B cell (primary cell): ENCODE data around the gene TSFM. TPM values are rescaled to one million over a fixed set of nuclear protein-coding genes. Genes with fewer than 3 reads are reported as not detected.

ENCODE experiments used
- ATAC-seq: fragments of 200-7000 bp; cut with Tn5 transposase; one replicate; pipeline ENCODE4 v1.10.0; 2021; ENCODE audit warnings: low read depth, mild to moderate bottlenecking, moderate number of reproducible peaks, moderate library complexity
- CTCF ChIA-PET: fragments of 350-600 bp; sonication (Branson Sonifier 250); formaldehyde crosslinking; loops from one replicate; lab custom pipeline; 2021; ENCODE audit warnings: antibody characterized with exemption, inconsistent platforms; lab: Charles Lee
- POLR2A ChIA-PET: fragments of 350-600 bp; sonication (Branson Sonifier 250); formaldehyde crosslinking; loops from one replicate; lab custom pipeline; 2021; ENCODE audit warnings: antibody characterized with exemption; lab: Charles Lee
- DNase-seq: peaks from one replicate; pipeline ENCODE4 v3.0.0; 2013
- H2AFZ ChIP-seq: 2 replicates; pipeline ENCODE4 v1.6.1; 2012; ENCODE audit warnings: mild to moderate bottlenecking, low read depth, low read length; ENCODE audit not compliant: insufficient read depth, poor library complexity, severe bottlenecking
- H3K27ac ChIP-seq, 2 donors: 1 replicate in 1 of 2; 2 replicates in 1 of 2; pipeline ENCODE4 v1.5.1; 2012 to 2013; ENCODE audit warnings: low read length in 2 of 2, mild to moderate bottlenecking in 2 of 2, moderate library complexity in 1 of 2
- H3K27me3 ChIP-seq, 4 experiments: fragments of 200-600 bp in 1 of 4; sonication (generic) in 1 of 4; replicated peaks in 1 of 4; 1 replicate in 2 of 4; 2 replicates in 2 of 4; pipeline versions ENCODE4 v1.6.1 to v1.7.0; 2013 to 2016; ENCODE audit warnings: low read length in 3 of 4, mild to moderate bottlenecking in 2 of 4, mixed read lengths in 1 of 4, moderate library complexity in 1 of 4; ENCODE audit not compliant: insufficient read depth in 4 of 4, control insufficient read depth in 3 of 4; ENCODE audit errors: control extremely low read depth in 1 of 4
- H3K36me3 ChIP-seq, 2 experiments: replicated peaks in 1 of 2; 1 replicate in 1 of 2; 2 replicates in 1 of 2; pipeline versions ENCODE4 v1.6.1 to v1.7.1; 2013; ENCODE audit warnings: low read length in 1 of 2; ENCODE audit not compliant: insufficient read depth in 2 of 2, control insufficient read depth in 1 of 2; ENCODE audit errors: control extremely low read depth in 1 of 2, extremely low read depth in 1 of 2
- H3K4me1 ChIP-seq, 2 donors: fragments of 200-600 bp in 1 of 2; sonication (generic) in 1 of 2; 1 replicate in 1 of 2; 2 replicates in 1 of 2; pipeline versions ENCODE4 v1.5.1 to v1.6.1; 2013 to 2017; ENCODE audit warnings: low read length in 2 of 2; ENCODE audit not compliant: control insufficient read depth in 2 of 2, insufficient read depth in 2 of 2
- H3K4me2 ChIP-seq: replicated peaks from 2 replicates; pipeline ENCODE3; 2012; ENCODE audit warnings: mild to moderate bottlenecking, low read depth, low read length; ENCODE audit not compliant: poor library complexity, severe bottlenecking
- H3K4me3 ChIP-seq, 5 experiments: fragments of 200-600 bp in 1 of 5; sonication (generic) in 1 of 5; 1 replicate in 3 of 5; 2 replicates in 2 of 5; pipeline versions ENCODE4 v1.5.1 to v1.7.0; 2011 to 2016; ENCODE audit warnings: low read length in 4 of 5, mild to moderate bottlenecking in 4 of 5, low read depth in 2 of 5, control low read depth in 1 of 5, moderate library complexity in 1 of 5; ENCODE audit not compliant: insufficient read depth in 1 of 5; ENCODE audit errors: control extremely low read depth in 1 of 5, extremely low read depth in 1 of 5
- H3K79me2 ChIP-seq: fragments of 200-600 bp; sonication (generic); one replicate; pipeline ENCODE4 v1.6.0; 2016; ENCODE audit warnings: low read length; ENCODE audit not compliant: control insufficient read depth, insufficient read depth
- H3K9ac ChIP-seq: fragments of 200-600 bp; sonication (generic); 2 replicates; pipeline ENCODE4 v1.6.1; 2017; ENCODE audit warnings: mild to moderate bottlenecking, low read length, moderate library complexity
- H3K9me3 ChIP-seq, 3 donors: one replicate each; pipeline versions ENCODE4 v1.6.1 to v1.7.1; 2013; ENCODE audit warnings: low read length in 2 of 3; ENCODE audit not compliant: control insufficient read depth in 2 of 3, insufficient read depth in 1 of 3; ENCODE audit errors: control extremely low read depth in 1 of 3
- H4K20me1 ChIP-seq: 2 replicates; pipeline ENCODE4 v1.6.0; 2012; ENCODE audit warnings: mild to moderate bottlenecking, low read length; ENCODE audit not compliant: insufficient read depth, control insufficient read depth, poor library complexity, severe bottlenecking
- H3K27ac Mint-ChIP-seq: one replicate; pipeline ENCODE4 v1.8.0; 2021; ENCODE audit warnings: mixed read lengths
- H3K27me3 Mint-ChIP-seq: one replicate; pipeline ENCODE4 v1.8.0; 2021; ENCODE audit warnings: mixed read lengths
- H3K4me1 Mint-ChIP-seq: one replicate; pipeline ENCODE4 v1.8.0; 2021; ENCODE audit warnings: mixed read lengths
- H3K4me3 Mint-ChIP-seq: one replicate; pipeline ENCODE4 v1.8.0; 2021; ENCODE audit warnings: mixed read lengths
- H3K9me3 Mint-ChIP-seq: one replicate; pipeline ENCODE4 v1.8.0; 2022; ENCODE audit warnings: mixed read lengths; ENCODE audit not compliant: insufficient read depth
- EZH2 ChIP-seq: IDR thresholded peaks from 2 replicates; pipeline ENCODE4 v1.6.1; 2012; ENCODE audit warnings: borderline replicate concordance, low read depth, mild to moderate bottlenecking, moderate library complexity, low read length; ENCODE audit not compliant: insufficient read depth, poor library complexity, severe bottlenecking
- WGBS: methylation state at CpG from one replicate; pipeline ENCODE4 v1.1.5; 2013; ENCODE audit warnings: missing lambda C conversion rate; ENCODE audit not compliant: insufficient coverage; 5-methylcytosine and 5-hydroxymethylcytosine counted together
- intact Hi-C: fragments of 100-400 bp; cut with micrococcal nuclease; formaldehyde crosslinking; loops from one replicate; pipeline ENCODE4 v1.10.0; 2022
- polyA plus RNA-seq: library from polyadenylated mRNA; depleted of rRNA; stranded (reverse); fragments of >200 nt; gene quantifications from 2 replicates; pipeline ENCODE4 v1.2.3, GENCODE V29; 2012
- total RNA-seq, 2 donors: library from RNA; stranded (reverse); fragments of 120-200 nt in 1 of 2; gene quantifications; 1 replicate in 1 of 2; 2 replicates in 1 of 2; pipeline versions ENCODE4 v1.2.3 to v1.2.4, GENCODE V29; 2013 to 2022
- TF ChIP-seq, protein P1 (sequence below): fragments of 200-600 bp; IDR thresholded peaks from one replicate; pipeline ENCODE4 v1.8.0; 2022; ENCODE audit warnings: antibody characterized with exemption, mild to moderate bottlenecking

TSFM gene
- total and polyA plus RNA-seq, 2 donors (not counting 1 experiment from before 2014, with no cell fraction given), result 5.6 to 20.9 TPM

DNA sequence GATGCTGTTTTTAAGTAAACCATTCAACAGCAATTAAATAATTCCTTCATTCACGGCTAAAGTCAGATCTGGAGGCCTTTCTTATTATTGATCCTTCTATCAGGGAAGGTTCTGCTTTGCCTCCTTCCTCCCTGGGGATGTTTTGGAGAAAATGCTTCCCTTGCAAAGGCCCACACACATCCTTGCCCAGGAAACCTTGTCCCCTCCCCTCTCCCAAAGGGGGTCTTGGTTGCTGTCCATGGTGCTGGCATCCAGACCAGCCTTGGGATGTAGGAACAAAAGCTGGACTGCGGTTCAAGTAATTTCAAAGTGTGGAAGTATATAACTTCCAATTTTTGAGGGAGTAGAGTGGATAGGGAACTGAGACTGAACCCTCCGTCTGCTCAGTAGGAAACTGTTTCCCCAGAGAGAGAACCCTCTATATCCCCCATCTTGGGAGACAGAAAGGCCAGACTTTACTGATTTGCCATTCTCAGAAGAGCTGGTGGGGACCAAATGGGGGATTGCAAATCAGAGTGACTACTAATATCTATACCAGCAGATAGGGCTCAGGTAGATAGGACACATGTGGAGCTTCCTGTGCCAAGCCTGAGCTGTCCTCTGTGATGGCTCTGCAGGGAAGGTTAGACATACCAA lies 22.1 kb upstream of the TSFM start:
- peaks cover 79% of the 10 kb centered on the region for H4K20me1 ChIP-seq
- no peak for DNase-seq
- no peak overlapping the region for H3K4me3 ChIP-seq
- peaks cover 65% of the 10 kb centered on the region for H3K79me2 ChIP-seq
- Mint-ChIP-seq H3K27me3 (peaks cover 14% of the 10 kb centered on the region), H3K4me1 (peaks cover 47% of the 10 kb centered on the region), H3K9me3 (no peaks in the 10 kb centered on the region), H3K4me3 (no peak overlapping the region), H3K27ac (no peak overlapping the region)
- H3K27me3 ChIP-seq, result peaks cover 0 to 16% (median 7%) of the 10 kb centered on the region in 4 experiments
- no peak overlapping the region for H3K27ac ChIP-seq
- WGBS, result 100% methylated on average over 1 of the region's 3 CpGs
- intact Hi-C loops, result no loop called here
- H2AFZ ChIP-seq, result no peak overlapping the region
- H3K4me1 ChIP-seq, result peaks cover 26 to 42% of the 10 kb centered on the region in 2 donors
- H3K36me3 ChIP-seq, result peaks cover 1 to 41% of the 10 kb centered on the region in 2 experiments
- no peak overlapping the region for H3K4me2 ChIP-seq
- no peak for ATAC-seq
- POLR2A ChIA-PET, result no interaction called here
- H3K9me3 ChIP-seq, result peaks cover 0 to 6% (median 0%) of the 10 kb centered on the region in 3 donors
- CTCF ChIA-PET, result interaction anchor here (0.6 to 2.1 kb wide), 11 partner anchors 12 to 172 kb away, joined by 3 to 9 read pairs (median 5); partner anchors contain the start of genes EEF1AKMT3 and METTL1
- TF ChIP-seq, protein P1, sequence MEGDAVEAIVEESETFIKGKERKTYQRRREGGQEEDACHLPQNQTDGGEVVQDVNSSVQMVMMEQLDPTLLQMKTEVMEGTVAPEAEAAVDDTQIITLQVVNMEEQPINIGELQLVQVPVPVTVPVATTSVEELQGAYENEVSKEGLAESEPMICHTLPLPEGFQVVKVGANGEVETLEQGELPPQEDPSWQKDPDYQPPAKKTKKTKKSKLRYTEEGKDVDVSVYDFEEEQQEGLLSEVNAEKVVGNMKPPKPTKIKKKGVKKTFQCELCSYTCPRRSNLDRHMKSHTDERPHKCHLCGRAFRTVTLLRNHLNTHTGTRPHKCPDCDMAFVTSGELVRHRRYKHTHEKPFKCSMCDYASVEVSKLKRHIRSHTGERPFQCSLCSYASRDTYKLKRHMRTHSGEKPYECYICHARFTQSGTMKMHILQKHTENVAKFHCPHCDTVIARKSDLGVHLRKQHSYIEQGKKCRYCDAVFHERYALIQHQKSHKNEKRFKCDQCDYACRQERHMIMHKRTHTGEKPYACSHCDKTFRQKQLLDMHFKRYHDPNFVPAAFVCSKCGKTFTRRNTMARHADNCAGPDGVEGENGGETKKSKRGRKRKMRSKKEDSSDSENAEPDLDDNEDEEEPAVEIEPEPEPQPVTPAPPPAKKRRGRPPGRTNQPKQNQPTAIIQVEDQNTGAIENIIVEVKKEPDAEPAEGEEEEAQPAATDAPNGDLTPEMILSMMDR, result no peak
- no peak for TF ChIP-seq EZH2
- H3K9ac ChIP-seq, result no peak overlapping the region

- no peak overlapping the region for H3K4me2 ChIP-seq
- H3K4me3 ChIP-seq, result no peak overlapping the region
- CTCF ChIA-PET, result interaction anchor here (0.7 to 2.1 kb wide), 5 partner anchors 11 to 26 kb away, joined by 3 to 9 read pairs (median 6); partner anchors contain the start of genes EEF1AKMT3, METTL1, TSFM and TSPAN31
- intact Hi-C loops, result no loop called here
- H3K9me3 ChIP-seq, result peaks cover 0 to 9% (median 0%) of the 10 kb centered on the region in 3 donors
- no peak overlapping the region for H3K4me3 Mint-ChIP-seq
- no peak overlapping the region for H3K27ac Mint-ChIP-seq
- POLR2A ChIA-PET, result interaction anchor here (0.6 kb wide), 1 partner anchor 56 kb away, joined by 3 read pairs; no protein-coding TSS in a partner anchor
- no peaks in the 10 kb centered on the region for H3K9me3 Mint-ChIP-seq
- peaks cover 33 to 45% of the 10 kb centered on the region in 2 donors for H3K4me1 ChIP-seq
- ATAC-seq (no peak), DNase-seq (no peak)
- H3K27ac ChIP-seq, result no peak overlapping the region
- peaks cover 21% of the 10 kb centered on the region for H3K27me3 Mint-ChIP-seq
- peaks cover 0 to 26% (median 14%) of the 10 kb centered on the region in 4 experiments for H3K27me3 ChIP-seq
- no peak overlapping the region for H2AFZ ChIP-seq
- peaks cover 49% of the 10 kb centered on the region for H3K4me1 Mint-ChIP-seq
- H3K79me2 ChIP-seq, result peaks cover 65% of the 10 kb centered on the region
- TF ChIP-seq EZH2, result no peak
- TF ChIP-seq, protein P1, result no peak
- no peak overlapping the region for H3K9ac ChIP-seq
- WGBS, result 81% methylated on average over 2 of the region's 4 CpGs
- H4K20me1 ChIP-seq, result peaks cover 72% of the 10 kb centered on the region
- peaks cover 1 to 41% of the 10 kb centered on the region in 2 experiments for H3K36me3 ChIP-seq
These were observed 21.1 kb upstream of the TSFM start for GRCh38 chr12:57761391-57761998.
